Cortex of kidney (tissue), 1 donor: ENCODE data around the gene MCCC1.

Experiments used
- DNase-seq: peaks from one replicate; lab custom pipeline; 2025; lab: John Stamatoyannopoulos, UW

MCCC1 gene

DNA sequence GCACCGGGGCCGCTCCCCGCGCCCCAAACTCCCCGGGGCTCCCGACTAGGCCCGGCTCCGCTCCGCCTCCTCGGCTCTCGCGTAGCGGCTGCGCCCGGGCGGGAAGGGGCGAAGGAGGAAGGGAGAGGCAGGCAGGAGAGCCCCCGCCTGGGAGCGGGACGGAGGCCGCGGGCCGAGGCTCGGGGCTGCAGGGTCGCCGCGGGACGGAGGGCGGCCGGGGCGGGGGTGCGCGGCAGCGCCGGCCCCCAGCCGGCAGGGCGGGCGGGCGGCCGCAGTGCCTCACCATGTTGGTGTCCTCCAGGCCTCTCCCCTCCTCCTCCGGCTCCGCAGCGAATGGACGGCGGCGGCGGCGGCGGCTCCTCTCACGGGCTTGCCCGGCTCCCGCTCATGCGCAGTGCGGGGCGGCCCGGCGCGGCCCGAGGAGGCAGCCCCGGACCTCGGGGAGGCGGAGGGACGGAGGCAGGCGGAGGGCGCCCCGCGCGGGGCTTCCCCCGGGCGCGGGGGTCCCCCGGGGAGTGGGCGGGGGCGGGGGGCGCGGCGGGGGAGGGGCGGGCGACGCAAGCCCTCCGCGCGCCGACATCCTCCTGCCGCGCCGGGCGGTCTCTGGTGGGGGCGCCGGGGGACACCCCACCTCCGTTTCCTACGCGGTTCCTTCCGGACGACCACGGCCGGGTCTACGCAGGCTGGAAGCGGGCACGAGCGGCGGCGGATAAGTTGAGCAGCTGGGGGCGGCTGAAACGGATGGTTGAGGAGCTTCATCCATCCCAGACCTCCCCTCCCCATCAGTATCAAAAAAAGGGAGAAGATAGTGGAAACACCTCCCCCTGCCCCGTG, 118.9 kb downstream of the MCCC1 start, which contains the start of gene DCUN1D1:
Gene DCUN1D1 (minus strand): TSS at position 335 of the 834 bp plus-strand sequence. CDS start 49 bp downstream, at position 286.
- peak; percentile 17 for DNase-seq

DNA sequence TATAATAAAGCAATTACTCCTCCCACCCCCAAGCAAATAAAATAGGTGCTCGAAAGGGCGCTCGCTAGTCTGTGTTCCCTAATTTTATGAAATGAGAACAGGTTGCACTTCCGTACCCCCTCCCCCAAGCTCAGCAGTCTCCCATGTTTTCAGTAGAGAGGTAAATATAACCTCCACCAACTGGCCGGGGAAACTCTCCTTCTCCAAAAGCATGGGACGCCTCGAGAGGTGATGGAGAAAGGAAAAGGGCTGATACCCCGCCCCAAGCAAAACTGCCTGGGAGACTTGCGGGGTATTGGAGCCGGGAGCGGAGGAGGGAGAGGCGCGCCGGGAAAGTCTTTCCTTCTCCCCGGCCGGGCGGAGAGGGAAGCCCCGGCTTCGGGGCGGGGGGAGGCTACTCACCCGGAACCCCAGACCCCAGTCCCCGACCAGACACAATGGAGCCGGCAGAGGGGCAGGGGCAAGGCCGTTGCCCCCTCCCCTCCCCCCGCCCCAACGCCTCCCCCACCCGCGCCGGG, 119.6 kb downstream of the MCCC1 start:
- DNase-seq = no peak

DNA sequence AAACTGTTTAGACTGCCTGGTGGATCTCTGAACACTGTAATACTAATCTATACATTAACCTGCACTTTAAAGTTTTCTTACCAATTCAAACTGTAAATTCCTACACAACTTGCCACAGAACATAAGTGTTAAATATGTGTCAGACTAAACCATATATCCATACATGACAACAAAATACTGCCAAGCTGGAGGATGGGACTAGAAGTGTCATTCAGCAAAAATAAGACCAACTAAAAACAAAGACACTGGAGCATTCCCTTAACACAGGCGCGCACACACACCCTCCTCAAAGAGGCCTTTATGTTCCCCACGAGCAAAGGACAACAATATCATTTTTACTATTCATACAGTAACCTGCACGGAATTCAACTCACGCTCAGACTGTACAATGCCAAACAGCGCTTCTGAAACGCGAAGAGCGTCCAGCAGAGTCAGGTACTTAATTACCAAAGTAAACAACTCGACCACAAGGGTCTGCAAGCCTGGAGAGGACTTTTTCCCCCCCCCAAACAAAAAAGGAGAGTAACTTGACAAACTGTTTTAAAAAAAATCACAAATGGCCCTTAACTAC, 120.1 kb downstream of the MCCC1 start:
- DNase-seq = no peak

DNA sequence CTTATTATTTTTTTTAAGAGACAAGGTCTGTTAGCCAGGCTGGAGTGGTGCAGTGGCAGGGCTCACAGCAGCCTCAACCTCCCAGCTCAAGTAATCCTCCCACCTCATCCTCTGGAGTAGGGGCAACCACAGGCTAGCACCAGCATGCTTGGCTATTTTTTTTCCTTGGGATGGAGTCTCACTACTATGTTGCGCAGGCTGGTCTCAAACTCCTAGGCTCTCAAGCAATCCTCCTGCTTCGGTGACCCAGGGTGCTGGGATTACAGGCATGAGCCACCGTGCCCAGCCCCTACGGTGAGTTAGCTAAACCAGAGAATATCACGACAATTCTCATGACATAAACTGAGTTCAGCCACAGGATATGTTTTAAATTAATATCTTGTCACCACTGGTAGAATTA, 120.9 kb downstream of the MCCC1 start:
- no peak for DNase-seq

DNA sequence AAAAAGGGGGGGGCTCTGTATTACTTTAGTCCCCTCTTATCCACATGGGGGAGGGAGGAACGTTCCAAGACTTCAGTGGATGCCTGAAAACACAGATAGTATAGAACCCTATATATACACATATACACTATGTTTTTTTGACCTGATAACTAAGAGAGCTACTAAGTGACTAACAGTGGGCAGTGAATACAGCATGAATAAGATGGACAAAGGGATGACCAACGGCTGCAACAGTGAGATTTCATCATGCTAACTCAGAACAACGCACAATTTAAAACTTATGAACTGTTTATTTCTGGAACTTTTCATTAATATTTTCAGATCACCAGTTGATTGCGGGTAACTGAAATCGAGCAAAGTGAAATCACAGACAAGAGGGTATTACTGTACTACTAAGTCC, 126.2 kb downstream of the MCCC1 start:
- no peak for DNase-seq

DNA sequence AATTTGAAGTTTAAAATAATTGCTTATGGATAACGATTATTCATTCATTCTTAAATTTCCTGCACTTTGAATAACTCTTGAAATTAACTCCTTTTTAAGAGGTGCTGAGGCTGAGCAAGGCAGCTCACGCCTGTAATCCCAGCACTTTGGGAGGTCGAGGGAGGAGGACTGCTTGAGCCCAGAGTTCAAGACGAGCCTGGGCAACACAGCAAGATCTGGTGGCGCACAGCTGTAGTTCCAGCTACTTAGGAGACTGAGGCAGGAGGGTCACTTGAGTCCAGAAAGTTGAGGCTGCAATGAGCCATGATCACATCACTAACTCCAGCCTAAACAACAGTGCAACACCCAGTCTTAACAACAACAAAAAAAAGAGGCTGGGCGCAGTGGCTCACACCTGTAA, 126.9 kb downstream of the MCCC1 start:
- no peak for DNase-seq

DNA sequence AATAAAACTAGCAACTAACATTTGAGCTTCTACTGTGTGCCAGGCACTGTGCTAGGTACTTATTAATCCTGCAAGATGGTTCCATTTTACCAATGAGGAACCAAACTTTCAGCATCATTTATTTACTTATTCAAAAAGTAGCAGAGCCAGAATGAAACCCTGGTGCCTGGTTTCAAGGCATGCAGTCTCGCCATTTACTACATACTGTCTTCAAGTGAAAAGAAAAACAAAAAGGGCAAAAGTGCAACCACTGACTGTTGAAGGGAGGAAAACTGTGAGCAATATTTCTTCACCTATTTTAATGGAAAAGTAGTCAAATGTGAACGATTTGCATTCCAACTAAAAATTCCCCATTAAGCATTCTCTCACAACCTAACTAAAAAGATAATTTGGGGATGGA, 127.7 kb downstream of the MCCC1 start:
- DNase-seq = no peak

DNA sequence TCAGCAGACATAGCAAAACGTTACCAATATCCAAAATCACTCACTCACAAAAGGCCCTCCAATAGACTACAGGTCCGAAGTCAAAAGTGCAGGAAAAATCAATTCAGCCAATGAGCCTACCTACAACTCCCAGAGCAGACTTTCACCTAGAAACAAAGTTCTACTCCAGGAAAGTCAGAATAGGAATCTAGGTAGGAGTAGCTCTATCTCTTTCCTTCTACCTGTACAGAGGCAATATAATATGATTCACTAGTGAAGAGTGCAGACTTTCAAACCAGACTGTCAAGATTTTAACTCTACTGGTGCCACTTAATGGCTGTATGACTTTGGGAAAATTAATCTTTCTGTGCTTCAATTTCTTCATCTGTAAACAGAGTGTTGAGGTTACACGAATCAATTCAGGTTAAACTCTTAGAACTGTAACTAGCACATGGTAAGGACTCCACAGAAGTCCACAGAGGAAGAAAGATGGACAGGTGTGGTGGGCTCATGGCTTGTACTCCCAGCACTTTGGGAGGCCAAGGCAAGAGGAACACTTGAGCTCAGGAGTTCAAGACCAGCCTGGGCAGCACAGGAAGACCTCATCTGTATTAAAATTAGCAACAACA, 128.4 kb downstream of the MCCC1 start:
- no peak for DNase-seq

DNA sequence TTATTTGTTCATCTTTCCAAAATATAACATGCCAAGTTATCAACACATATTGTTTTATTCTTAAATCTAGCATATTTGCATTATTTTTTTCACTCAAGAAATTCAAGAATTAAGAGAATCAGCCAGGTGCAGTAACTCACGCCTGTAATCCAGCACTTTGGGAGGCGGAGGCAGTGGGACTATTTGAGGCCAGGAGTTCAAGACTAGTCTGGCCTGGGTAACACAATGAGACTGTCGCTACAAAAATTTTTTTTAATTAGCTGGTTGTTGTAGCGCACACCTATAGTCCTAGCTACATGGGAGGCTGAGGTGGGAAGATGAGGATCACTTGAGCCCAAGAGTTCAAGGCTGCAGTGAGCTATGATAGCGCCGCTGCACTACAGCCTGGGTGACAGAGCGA, 129.4 kb downstream of the MCCC1 start:
- no peak for DNase-seq

DNA sequence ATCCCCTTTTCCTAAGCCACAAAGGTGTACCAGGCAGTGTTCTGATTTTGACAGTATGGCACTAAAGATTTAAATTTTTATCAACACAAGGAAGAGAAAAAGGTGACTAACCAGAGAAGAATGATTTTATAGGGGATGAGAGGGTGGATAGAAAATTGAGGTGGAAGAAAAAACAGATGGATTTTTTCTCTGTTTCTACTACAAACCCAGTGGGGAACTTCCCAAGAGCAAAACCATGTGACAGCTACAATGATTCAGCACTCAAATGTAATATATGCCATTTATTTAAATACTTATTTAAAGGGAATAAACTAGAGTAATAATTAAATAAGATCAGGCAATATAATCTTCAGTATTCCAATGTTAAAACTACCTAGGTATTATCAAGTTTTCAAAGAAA, 130.0 kb downstream of the MCCC1 start:
- no peak for DNase-seq

DNA sequence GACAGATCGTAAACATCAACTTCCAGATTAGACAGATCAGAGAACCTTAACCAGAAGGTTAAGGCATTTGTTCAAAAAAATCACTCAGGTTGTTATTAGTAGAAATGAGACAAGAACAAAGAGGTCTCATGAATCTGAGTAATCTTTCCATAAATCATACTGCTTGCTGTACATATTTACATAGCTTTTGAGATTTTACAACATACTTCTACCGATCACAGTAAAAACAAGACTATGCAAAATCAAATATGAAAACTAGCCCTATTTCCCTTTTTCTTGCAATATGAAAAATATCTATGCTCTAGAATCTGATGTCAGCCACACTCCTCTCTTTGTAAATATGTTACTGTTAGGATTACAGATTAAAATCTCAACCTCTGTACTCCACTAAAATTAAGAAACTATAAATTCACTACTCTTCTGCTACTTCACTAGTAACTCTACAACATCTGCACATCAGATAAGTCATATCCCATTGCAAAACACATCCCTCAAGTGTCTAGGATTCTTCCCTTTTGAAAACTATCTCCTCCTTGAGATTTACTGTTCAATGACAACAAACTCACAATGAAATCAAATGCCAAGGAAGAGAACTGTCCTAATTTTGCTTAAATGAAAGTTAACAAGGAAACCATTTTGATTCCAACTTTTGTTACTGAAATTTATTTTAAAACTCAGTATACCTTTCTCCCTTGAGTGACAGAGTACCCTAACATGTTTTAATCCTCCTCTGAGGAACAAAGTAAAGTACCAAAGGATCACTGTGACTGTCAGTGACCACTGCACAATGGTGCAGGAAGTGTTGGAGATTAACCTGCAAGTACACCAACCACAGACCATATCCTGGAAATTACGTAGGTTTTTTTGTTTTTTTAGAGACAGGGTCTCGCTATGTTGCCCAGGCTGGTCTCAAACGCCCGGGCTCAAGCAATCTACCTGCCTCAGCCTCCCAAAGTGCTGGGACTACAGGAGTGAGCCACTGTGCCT, 131.8 kb downstream of the MCCC1 start:
- DNase-seq = no peak

DNA sequence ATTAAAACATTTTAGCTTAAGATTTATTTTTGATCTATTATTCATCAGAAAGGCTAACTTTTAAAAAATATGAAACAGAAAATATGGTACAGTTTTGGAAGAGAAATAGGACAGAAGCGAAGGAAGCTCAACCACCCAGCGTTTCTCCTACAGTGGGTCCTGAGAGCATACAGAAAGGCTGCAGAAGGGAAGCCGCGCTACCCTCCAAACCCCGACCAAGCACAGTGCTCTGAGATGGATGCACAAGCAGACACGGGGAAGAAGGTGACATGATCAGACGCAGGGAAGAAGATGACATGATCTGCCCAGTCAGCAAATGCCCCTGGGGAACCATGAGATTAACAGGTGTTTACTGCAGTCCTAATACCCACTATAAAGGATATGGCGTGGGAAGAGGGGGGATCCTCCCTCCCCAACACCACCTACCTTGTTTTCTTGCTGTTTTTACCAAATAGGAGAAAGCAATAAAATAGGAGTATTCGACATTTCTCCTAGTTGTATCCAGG, 133.4 kb downstream of the MCCC1 start:
- DNase-seq = no peak
